Prostate gland (tissue), 2 donors: ENCODE measurements around the gene PDE11A.

Experiments used
- CTCF ChIP-seq, 4 experiments: fragments of 200-600 bp in 2 of 4; fragments of 450-650 bp in 2 of 4; sonication (generic) in 2 of 4; IDR thresholded peaks; 1 replicate in 3 of 4; 2 replicates in 1 of 4; pipeline ENCODE4 v1.5.1; 2016 to 2019; ENCODE audit warnings: antibody characterized with exemption in 4 of 4, mild to moderate bottlenecking in 2 of 4, moderate library complexity in 2 of 4
- POLR2A ChIP-seq: fragments of 450-650 bp; IDR thresholded peaks from one replicate; pipeline ENCODE4 v1.6.1; 2016; ENCODE audit warnings: antibody characterized with exemption, mild to moderate bottlenecking
- POLR2AphosphoS5 ChIP-seq: sonication (generic); formaldehyde crosslinking; IDR thresholded peaks from one replicate; pipeline ENCODE4 v1.6.1; 2017; ENCODE audit warnings: antibody characterized with exemption

- TF ChIP-seq POLR2A (no peak), CTCF (IDR thresholded peaks at IDR 0.05) (no peak), POLR2AphosphoS5 (no peak)
These were observed 181.0 kb downstream of the PDE11A start for GRCh38 chr2:177891533-177891932.
